ENCODE data around the gene TMPRSS3.

The TMPRSS3 gene

DNA sequence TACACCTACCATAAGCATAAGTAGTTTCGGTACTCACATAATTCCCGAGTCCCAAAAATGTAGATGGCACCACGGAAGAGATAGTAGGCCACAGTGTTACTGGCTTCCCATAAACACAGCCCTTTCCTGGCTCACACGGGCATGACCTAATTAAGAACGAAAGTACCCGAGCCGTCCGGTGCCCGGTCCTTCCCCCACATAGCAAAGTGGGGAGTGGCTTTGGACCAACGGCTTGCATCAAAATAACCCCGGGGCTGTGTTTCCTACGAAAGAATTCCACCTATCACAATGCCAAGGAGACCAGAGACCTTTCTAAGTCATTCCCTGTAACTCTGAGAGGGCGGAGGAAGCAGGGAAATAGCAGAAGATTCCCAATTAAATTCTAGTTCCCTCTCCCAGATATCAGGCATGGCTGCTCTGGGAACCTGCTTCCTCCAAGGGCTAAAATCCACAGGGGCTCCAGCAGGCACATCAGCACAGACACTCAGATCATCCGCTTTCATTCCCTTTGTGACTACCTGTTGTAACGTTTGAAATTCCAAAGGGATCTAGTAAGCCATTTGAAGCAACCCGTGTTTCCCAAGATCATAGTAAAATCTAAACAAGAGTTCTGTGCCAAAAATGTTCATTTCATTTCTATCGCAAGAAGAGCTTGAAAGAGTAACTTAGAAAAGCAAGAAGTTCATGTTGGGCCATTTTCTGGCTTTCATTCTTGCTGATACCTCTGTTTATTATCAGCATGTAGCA lies at the start of gene TMPRSS3:
Gene TMPRSS3 (minus strand): TSS at position 148 of the 747 bp plus-strand sequence. CDS start 635 bp downstream, outside the sequence.
- H3K27ac Mint-ChIP-seq: no peak within 1 kb of the TSS
- peaks cover 43% of the 10 kb centered on the region for H3K4me1 Mint-ChIP-seq (ENCODE audit: low read depth)
- no peak within 1 kb of the TSS for H3K4me3 Mint-ChIP-seq

DNA sequence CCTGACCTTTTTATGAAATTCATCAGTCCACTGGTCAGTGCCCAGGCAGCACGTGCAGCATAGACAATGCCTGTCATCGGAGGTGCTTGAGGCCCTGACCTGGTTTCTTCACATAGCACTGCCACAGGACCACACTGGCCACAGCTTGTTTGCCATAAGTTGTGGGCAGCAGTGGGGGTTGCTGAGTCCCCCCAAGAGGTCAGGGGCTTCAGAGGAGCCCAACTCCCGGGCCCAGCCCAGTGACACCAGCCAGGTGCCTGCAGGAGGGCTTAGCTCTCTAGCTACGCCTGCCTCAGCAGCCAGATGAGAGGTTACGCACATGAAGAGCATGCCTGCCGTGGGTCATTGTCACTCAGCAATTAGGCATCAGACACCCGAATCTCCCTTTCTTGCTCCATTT lies 49.5 kb upstream of the TMPRSS3 start:
- H3K36me3 Mint-ChIP-seq (ENCODE audit: low read depth): peaks cover 72% of the 10 kb centered on the region
- no peak overlapping the region for H3K27ac Mint-ChIP-seq
- H3K27me3 Mint-ChIP-seq (ENCODE audit: low read depth): no peaks in the 10 kb centered on the region
- H3K9me3 Mint-ChIP-seq: no peaks in the 10 kb centered on the region
- H3K4me3 Mint-ChIP-seq: no peak overlapping the region
- H3K4me1 Mint-ChIP-seq (ENCODE audit: low read depth): peaks cover 35% of the 10 kb centered on the region

More for the DNA sequence above, at the start of gene TMPRSS3:
- Mint-ChIP-seq H3K36me3 (ENCODE audit: low read depth) (peaks cover 3% of the 10 kb centered on the region), H3K27me3 (ENCODE audit: low read depth) (no peaks in the 10 kb centered on the region), H3K9me3 (no peaks in the 10 kb centered on the region)

DNA sequence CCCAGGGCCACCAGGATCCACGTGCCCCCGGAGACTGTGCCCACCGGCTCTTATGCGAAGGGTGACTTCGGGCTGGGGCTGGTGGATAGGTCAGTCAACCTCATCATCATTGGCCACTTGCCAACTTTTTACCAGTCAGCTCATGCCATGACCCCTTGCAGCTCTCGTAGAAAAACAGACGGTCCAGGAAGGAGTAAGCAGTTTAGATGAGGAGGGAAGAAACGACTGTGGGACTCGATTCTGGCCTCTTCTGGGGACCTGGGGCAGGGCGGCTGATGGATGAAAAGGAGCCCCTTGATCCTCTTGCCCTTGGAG lies 48.9 kb upstream of the TMPRSS3 start:
- no peaks in the 10 kb centered on the region for H3K9me3 Mint-ChIP-seq
- H3K4me1 Mint-ChIP-seq (ENCODE audit: low read depth): peaks cover 32% of the 10 kb centered on the region
- peaks cover 76% of the 10 kb centered on the region for H3K36me3 Mint-ChIP-seq (ENCODE audit: low read depth)
- H3K4me3 Mint-ChIP-seq: no peak overlapping the region
- H3K27me3 Mint-ChIP-seq (ENCODE audit: low read depth): no peaks in the 10 kb centered on the region
- H3K27ac Mint-ChIP-seq: no peak overlapping the region

- Mint-ChIP-seq H3K27me3 (ENCODE audit: low read depth) (no peaks in the 10 kb centered on the region), H3K27ac (peak overlapping the region; percentile 55), H3K36me3 (ENCODE audit: low read depth) (peaks cover 82% of the 10 kb centered on the region), H3K4me3 (no peak overlapping the region), H3K9me3 (no peaks in the 10 kb centered on the region), H3K4me1 (ENCODE audit: low read depth) (peaks cover 34% of the 10 kb centered on the region)
These were observed 48.3 kb upstream of the TMPRSS3 start for GRCh38 chr21:42443876-42444744.

DNA sequence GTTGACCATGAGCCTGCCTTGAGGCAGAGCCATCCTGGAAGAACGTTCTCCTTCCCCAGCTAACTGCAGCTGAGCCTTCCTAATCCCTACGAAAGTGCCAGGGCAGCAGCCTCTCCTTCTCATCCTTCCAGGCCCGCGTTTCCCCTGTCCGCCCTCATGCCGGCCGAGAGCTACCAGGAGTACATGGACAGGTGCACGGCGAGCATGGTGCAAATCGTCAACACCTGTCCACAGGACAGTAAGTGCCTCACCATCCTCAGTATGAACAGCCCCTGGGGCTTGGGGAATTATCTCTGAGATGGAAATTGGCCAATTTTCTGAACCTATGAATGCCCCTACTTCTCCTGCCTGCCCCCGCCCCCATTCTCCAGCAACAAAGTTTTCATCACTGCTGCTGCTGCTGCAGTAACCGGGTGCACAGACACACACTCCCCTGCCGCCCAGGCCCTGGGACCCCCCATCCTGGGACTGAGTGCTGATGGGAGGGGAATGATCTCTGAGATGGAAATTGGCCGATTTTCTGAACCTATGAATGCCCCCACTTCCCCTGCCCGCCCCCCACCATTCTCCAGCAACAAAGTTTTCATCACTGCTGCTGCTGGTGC lies 47.4 kb upstream of the TMPRSS3 start:
- H3K27me3 Mint-ChIP-seq (ENCODE audit: low read depth): no peaks in the 10 kb centered on the region
- no peak overlapping the region for H3K4me3 Mint-ChIP-seq
- no peaks in the 10 kb centered on the region for H3K9me3 Mint-ChIP-seq
- peaks cover 85% of the 10 kb centered on the region for H3K36me3 Mint-ChIP-seq (ENCODE audit: low read depth)
- peak overlapping the region; percentile 55 for H3K27ac Mint-ChIP-seq
- H3K4me1 Mint-ChIP-seq (ENCODE audit: low read depth): peaks cover 29% of the 10 kb centered on the region

DNA sequence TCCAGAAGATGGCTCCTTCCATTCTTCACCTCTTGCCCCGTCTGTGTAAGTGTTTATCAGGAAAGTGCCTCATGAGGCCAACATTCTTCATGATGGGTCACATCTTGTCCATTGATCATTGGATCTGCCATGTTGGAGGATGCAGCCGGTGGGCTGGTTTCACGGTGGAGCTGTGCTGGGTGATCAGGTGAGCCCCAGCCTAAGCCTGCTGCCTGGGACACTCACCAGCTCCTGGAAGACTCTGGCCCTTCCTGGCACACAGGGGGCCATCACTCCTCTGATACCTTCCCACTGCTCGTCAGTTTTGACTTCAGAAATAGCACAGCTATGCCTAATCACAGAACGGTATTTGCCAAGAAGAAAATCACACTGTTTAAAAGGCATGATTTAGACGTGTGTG lies 46.1 kb upstream of the TMPRSS3 start:
- H3K36me3 Mint-ChIP-seq (ENCODE audit: low read depth): peaks cover 83% of the 10 kb centered on the region

DNA sequence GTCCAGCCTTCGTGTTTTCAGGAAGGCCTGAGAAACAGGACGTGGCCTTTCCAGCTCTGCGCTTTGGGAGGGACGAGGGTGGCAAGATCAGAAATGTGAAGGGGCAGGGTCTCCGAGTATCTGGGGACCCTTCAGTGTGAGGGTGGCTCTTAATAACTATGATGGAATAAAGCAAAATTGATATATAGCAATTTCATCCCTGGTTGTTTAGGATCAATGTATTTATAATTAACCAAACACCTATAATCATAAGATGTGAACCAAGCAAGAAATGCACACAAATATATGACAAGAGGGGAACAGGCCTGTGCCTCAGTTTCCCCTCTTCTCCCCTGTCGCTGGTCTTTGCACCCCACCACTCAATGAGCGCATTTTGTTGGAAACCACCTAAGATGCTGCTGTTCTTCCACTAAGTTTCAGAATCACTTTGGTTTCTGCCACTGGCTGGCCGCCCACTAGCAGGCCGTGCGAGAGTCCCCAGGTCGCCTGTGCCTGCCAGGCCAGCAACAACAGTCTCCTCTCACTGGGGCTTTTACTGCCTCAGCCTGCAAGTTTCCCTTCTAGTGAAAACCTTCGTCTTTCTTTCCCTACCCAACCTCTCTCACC lies 44.4 kb upstream of the TMPRSS3 start:
- peaks cover 31% of the 10 kb centered on the region for H3K4me1 Mint-ChIP-seq (ENCODE audit: low read depth)
- H3K9me3 Mint-ChIP-seq: no peaks in the 10 kb centered on the region
- peak overlapping the region; percentile 34 for H3K4me3 Mint-ChIP-seq
- peaks cover 83% of the 10 kb centered on the region for H3K36me3 Mint-ChIP-seq (ENCODE audit: low read depth)
- peak overlapping the region; percentile 88 for H3K27ac Mint-ChIP-seq
- H3K27me3 Mint-ChIP-seq (ENCODE audit: low read depth): no peaks in the 10 kb centered on the region

More for the DNA sequence above, 46.1 kb upstream of the TMPRSS3 start:
- H3K27me3 Mint-ChIP-seq (ENCODE audit: low read depth): no peaks in the 10 kb centered on the region
- no peak overlapping the region for H3K27ac Mint-ChIP-seq
- H3K4me1 Mint-ChIP-seq (ENCODE audit: low read depth): peaks cover 29% of the 10 kb centered on the region
- H3K9me3 Mint-ChIP-seq: no peaks in the 10 kb centered on the region
- H3K4me3 Mint-ChIP-seq: no peak overlapping the region

- no peak overlapping the region for H3K4me3 Mint-ChIP-seq
These were observed 43.7 kb upstream of the TMPRSS3 start for GRCh38 chr21:42439284-42440186.

DNA sequence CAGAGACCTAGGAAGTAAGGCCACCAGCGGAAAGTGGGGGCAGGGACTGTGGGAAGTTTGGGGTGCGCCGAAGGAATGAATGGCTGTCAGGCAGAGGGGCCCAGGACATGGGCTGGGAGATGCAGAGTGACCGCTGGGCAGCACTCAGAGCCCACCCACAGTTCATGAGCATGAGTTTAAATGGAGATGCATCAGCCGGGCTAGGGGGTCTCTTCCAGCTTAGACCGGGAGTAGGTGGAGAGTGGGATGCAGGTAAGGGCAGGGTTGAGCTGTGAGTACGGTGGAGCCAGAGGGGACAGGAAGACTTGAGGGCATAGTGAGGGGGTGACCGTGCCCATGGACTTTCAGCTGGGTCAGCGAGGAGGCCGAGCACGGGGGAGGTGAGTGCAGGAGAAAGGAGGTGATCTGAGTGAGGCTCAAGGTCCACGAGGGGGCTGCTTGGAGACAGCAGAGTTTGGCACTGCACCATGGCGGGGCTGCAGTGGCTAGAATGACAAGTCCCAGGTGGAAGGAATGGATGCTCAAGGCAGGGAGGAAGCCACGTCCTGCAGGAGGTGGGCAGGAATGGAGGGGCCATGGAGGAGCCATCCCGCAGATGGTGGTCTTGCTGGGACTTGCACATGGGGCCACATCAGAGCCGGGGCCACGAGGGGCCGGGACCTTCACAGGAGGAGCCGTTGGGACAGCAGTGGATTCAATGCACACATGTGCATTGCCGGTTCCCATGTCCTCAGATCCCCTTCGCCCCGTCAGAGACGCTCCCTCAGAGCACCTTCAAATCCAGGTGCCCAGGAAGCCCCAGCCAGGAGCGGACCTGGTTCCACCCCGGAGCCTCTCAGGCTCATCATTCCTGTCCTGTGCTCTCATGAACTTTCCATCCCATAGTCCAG lies 42.7 kb upstream of the TMPRSS3 start:
- no peak overlapping the region for H3K27ac Mint-ChIP-seq
- peaks cover 88% of the 10 kb centered on the region for H3K36me3 Mint-ChIP-seq (ENCODE audit: low read depth)
- H3K4me1 Mint-ChIP-seq (ENCODE audit: low read depth): peaks cover 47% of the 10 kb centered on the region
- no peaks in the 10 kb centered on the region for H3K9me3 Mint-ChIP-seq
- H3K27me3 Mint-ChIP-seq (ENCODE audit: low read depth): no peaks in the 10 kb centered on the region
- H3K4me3 Mint-ChIP-seq: no peak overlapping the region

More at GRCh38 chr21:42439284-42440186, 43.7 kb upstream of the TMPRSS3 start:
- H3K4me1 Mint-ChIP-seq (ENCODE audit: low read depth): peaks cover 39% of the 10 kb centered on the region
- peaks cover 83% of the 10 kb centered on the region for H3K36me3 Mint-ChIP-seq (ENCODE audit: low read depth)
- H3K9me3 Mint-ChIP-seq: no peaks in the 10 kb centered on the region
- H3K27me3 Mint-ChIP-seq (ENCODE audit: low read depth): no peaks in the 10 kb centered on the region
- H3K27ac Mint-ChIP-seq: peak overlapping the region; percentile 88

DNA sequence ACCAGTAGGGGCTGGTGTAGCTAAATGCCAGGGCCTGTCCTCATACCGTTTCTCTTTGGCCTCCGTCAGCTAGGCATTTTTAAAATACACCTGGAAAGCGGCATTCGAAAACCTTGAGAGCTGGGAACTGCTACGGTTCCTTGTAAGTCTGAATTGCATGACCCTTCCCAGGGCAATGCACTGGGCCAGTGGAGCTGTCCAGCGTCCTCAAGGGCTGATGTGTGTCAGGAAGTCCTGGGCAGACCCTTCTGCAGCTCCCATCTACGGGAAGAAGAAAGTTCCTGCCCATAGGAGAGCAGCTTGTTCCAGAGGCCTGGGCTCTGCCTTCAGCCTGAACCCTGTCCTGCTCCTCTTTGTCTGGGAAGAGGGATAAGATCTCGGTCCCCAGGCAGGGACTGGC lies 41.9 kb upstream of the TMPRSS3 start:
- no peaks in the 10 kb centered on the region for H3K9me3 Mint-ChIP-seq
- H3K27ac Mint-ChIP-seq: no peak overlapping the region
- no peak overlapping the region for H3K4me3 Mint-ChIP-seq
- no peaks in the 10 kb centered on the region for H3K27me3 Mint-ChIP-seq (ENCODE audit: low read depth)
- peaks cover 90% of the 10 kb centered on the region for H3K36me3 Mint-ChIP-seq (ENCODE audit: low read depth)
- peaks cover 50% of the 10 kb centered on the region for H3K4me1 Mint-ChIP-seq (ENCODE audit: low read depth)

DNA sequence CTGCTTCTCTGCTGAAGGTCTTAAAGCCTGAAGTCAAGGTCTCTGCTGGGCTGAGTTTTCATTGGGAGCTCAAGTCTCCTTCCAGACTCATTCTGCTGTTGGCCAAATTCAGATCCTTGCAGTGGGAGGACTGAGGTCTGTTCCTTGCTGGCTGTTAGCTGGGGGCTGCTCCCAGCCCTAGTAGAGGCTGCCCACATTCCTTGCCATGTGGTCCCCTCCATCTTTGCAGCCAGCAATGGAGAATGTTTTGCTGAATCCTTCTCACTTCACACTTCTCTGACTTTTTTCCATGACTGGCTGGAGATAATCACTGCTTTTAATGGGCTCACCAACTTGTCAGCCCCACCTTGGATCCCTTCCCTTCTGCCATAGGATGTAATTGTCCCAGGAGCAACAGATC lies 41.1 kb upstream of the TMPRSS3 start:
- no peaks in the 10 kb centered on the region for H3K27me3 Mint-ChIP-seq (ENCODE audit: low read depth)
- H3K36me3 Mint-ChIP-seq (ENCODE audit: low read depth): peaks cover 90% of the 10 kb centered on the region
- H3K4me3 Mint-ChIP-seq: no peak overlapping the region
- H3K4me1 Mint-ChIP-seq (ENCODE audit: low read depth): peaks cover 52% of the 10 kb centered on the region
- no peak overlapping the region for H3K27ac Mint-ChIP-seq
- peaks cover 6% of the 10 kb centered on the region for H3K9me3 Mint-ChIP-seq

GRCh38 chr21:42435833-42436232 lies 40.0 kb upstream of the TMPRSS3 start:
- Mint-ChIP-seq H3K4me3 (no peak overlapping the region), H3K4me1 (ENCODE audit: low read depth) (peaks cover 50% of the 10 kb centered on the region), H3K27ac (no peak overlapping the region), H3K27me3 (ENCODE audit: low read depth) (no peaks in the 10 kb centered on the region), H3K9me3 (peaks cover 6% of the 10 kb centered on the region), H3K36me3 (ENCODE audit: low read depth) (peaks cover 94% of the 10 kb centered on the region)

DNA sequence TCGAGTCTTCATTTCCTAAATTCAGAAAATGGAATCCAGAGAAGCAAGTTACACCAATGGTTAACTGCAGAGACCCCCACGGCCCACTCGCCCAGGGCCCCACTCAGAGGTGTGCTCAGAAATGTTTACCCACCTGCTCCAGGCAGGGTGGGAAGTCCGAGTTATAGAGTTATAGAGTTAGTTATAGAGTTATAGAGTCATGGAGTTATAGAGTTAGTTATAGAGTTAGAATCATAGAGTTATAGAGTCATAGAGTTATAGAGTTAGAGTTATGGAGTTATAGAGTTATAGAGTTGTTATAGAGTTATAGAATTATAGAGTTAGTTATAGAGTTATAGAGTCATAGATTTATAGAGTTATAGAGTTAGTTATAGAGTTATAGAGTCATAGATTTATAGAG lies 39.5 kb upstream of the TMPRSS3 start:
- Mint-ChIP-seq H3K9me3 (peaks cover 6% of the 10 kb centered on the region), H3K27ac (no peak overlapping the region), H3K4me1 (ENCODE audit: low read depth) (peaks cover 46% of the 10 kb centered on the region), H3K36me3 (ENCODE audit: low read depth) (peaks cover 92% of the 10 kb centered on the region), H3K27me3 (ENCODE audit: low read depth) (no peaks in the 10 kb centered on the region), H3K4me3 (no peak overlapping the region)

All from T-helper 1 cell treated with Interleukin-12 subunit alpha and Interleukin-12 subunit beta and Interleukin-4 antibody, amounts not matched to agents 30 μg/mL and 1 μg/mL, for 36 hours (primary cell).